HG03097 (cell line): Measurements from ENCODE around the gene PIAS4.
"Not testable (repeated sequence)": the region's sequence is repeated elsewhere in the genome, so short reads cannot be mapped to it uniquely, and the experiment has no call there.

Experiments
- ATAC-seq: cut with Tn5 transposase; IDR thresholded peaks from one replicate; pipeline ENCODE4 v1.9.1; 2021; ENCODE audit not compliant: unreplicated experiment, low FRiP score

PIAS4 gene

DNA sequence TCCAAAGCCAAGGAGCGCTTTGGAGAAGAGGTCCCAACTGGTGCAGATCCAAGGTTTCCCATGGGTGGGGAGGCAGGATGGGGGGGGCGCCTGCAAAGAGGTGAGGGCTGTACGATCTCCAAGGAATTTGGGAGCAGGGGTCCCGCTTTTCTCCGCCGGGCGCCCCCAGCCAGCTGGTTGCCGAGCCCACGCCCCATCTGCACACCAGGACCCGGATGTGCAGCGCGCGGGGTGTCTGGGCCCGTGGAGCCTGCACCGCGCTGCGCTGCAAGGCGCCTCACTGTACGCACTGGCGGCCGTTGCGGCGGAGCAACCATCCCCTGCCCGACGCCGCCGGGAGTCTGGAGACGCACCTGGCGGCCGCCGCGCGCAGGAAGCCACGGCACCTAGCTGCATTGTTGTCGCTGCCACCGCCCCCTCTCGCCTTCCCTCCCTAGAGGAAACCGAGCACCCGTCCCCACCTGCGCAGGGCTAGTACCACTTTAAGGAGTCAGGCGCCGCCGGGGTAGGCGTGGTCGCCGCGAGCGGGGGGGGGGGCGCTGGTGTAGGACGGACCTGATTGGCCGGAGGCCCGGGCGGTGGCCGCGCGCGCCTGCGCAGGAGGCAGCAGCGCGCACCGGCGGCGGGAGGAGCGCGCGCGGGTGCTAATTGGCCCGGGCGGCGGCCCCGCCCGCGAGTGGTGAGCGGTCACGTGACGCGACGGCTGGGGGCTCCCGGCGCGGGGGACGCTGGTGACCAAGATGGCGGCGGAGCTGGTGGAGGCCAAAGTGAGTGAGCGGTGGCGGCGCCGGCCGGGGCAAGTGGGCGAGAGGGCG, at the start of gene PIAS4:
PIAS4 (plus strand) TSS at position 716 of the 815 bp plus-strand sequence; CDS start at position 741, 25 bp downstream.
- peak; percentile 78 for ATAC-seq

GRCh38 chr19:3958836-3959765, 48.4 kb upstream of the PIAS4 start:
- no peak for ATAC-seq

DNA sequence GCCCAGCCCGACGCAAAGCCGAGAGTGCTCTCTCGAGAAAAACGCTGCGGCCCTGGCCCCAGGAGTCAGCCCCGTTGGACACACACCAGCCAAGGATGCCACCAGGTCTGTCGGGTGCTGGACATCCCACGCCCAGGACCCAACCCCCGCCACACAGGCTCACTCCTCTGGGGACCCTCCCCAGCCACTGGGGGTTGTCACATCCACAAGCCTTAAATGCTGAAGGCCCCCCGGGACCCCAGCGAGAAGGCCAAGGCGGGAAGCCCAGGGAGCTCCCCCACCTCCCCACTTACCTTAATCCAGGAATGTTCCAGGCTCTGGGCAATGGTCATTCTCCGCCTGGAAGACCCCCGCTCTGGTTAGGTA, 47.8 kb upstream of the PIAS4 start:
- ATAC-seq: no peak

GRCh38 chr19:3961007-3961406, 46.5 kb upstream of the PIAS4 start:
- no peak for ATAC-seq

GRCh38 chr19:3963458-3964255, 43.9 kb upstream of the PIAS4 start:
- no peak for ATAC-seq

GRCh38 chr19:3964256-3965194, 43.0 kb upstream of the PIAS4 start:
- no peak for ATAC-seq

DNA sequence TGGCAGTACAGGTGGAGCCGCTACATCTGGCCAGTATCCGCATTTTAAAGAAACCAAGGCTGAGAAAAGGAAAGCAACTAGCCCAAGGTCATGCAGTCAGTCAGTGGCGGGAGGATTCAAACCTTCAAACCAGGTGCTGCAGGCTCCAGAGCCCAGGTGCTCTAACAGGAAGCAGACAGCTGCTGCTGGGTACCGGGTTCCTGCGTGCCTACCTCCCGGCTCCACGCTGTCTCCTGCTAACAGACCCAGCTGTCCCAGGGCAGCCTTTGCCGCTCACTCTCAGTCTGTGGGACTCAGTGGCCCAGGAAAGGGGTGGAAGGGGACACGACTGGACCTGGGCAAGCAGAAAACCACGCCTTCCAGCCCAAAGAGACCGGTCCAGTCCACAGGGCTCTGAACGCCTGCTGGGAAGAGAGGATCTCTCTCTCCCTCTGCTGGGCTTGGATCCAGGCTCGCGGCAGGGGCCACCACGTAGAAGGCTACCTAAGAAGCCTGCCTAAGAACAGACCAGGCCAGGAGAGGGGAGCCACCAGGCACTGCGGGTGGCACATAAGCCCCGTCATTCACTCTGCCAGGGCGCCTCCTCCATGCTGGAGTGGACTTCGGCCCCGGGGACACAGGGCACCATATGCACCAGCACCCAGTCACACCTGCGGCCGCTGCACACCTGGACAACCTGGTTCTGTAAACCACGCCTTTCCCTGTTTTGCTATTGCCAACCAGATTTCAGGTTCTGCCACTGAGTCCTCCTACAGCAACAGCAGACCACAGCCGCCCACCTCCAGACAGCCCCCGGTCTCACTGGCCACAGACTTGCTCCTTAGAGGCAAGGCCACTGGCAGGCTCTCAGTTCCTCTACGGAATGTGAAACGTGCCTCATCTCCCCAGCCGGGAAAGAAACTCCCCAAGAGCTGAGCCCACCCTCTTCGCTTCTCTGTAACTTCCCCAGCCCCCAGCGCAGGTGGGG, 41.2 kb upstream of the PIAS4 start:
- ATAC-seq: no peak

DNA sequence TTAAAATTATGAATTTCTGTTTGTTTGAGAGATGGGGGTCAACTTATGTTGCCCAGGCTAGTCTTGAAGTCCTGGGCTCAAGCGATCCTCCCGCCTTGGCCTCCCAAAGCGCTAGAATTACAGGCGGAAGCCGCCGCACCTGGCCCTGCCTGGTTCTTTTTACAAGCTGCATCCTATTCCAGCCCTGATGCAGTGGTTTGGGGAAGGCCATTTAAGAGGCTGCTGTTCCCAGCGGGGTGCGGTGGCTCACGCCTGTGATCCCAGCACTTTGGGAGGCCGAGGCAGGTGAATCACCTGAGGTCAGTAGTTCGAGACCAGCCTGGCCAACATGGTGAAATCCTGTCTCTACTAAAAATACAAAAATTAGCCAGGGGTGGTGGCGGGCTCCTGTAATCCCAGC, 39.6 kb upstream of the PIAS4 start:
- not testable (repeated sequence) for ATAC-seq

DNA sequence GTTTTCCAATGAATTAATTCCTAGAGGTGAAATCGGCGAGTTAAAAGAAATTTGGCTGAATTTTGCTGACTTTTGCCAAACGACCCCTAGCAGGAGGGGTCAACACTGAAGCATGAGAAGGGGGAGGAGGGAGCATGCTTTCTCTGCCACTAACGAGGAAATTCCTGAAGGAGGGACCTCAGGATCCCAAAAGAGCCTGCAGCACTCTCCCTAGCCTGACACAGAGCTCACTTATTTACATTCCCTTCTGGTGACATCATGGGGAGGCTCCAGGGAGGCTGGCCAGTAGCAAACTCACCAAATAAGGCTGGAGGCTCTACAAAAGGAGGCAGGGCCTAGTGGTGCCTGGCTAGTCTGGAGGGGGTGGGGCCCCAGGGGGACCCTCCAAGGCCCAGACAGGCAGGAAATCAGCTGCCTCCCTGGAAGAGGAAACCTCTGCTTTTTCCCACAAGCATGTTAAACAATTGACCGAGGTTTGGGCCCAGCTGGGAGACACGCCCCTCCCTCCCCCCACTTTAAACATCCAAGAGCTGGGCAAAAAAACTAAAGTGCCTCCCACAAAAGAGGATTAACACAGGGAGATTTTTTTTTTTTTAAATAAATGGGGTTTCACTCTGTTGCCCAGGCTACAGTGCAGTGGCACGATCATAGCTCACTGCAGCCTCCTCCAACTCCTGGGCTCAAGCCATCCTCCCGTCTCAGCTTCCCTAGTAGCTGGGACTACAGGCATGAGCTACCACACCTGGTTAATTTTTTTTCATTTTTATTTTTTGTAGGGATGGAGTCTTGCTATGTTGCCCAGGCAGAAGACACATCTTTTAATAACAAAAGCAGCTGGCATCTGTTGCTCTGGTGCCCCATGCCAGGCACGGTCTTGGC, 38.7 kb upstream of the PIAS4 start:
- ATAC-seq: no peak

DNA sequence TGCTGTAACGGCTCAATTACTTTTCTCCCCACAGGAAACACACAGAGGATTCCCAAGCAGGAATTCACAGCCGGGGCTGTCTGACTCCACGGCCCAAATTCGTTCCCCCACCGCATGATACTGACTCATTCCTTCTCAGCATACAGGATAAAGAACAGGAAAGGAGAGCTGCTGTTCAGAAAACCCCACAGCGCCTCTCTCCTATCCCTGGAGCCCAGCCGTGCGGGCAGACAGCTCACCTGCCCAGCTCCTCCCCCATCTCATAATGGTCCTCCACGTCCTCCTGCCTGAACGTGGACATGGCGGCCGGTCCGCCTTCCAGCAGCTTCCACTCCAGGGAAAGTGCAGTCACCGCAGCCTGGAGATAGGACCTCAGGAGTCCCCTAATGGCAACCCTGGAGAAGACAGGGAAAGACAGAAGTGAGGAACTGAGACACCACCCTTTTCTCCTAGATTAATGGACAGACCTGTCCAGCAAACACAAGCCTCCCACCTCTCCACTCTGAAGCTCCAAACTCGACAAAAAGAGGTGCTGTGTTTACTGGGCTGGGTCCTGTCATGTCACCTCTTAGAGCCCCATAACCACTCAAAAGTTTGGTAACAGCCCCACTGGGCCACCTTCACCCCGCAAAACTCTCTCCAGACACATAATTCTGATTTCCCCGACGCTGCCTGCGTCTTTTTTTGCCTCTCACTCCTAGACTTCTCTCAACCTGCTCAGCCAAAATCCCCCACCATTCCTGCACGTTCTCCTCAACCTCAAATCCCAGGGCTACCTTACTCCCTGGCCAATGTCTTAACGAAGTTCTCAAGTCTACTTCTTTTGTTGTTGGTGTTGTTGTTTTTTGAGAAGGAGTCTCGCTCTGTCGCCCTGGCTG, 37.9 kb upstream of the PIAS4 start:
- no peak for ATAC-seq

GRCh38 chr19:3970313-3970807, 37.2 kb upstream of the PIAS4 start:
- ATAC-seq: no peak

- ATAC-seq: peak; percentile 91
These were observed 36.5 kb upstream of the PIAS4 start, which contains the start of gene DAPK3 for GRCh38 chr19:3970808-3971598. TSS of gene DAPK3 (minus strand) at chr19:3971099. CDS start at chr19:3969735, 1,364 bp downstream.

GRCh38 chr19:3975144-3975543, 32.4 kb upstream of the PIAS4 start:
- no peak for ATAC-seq

DNA sequence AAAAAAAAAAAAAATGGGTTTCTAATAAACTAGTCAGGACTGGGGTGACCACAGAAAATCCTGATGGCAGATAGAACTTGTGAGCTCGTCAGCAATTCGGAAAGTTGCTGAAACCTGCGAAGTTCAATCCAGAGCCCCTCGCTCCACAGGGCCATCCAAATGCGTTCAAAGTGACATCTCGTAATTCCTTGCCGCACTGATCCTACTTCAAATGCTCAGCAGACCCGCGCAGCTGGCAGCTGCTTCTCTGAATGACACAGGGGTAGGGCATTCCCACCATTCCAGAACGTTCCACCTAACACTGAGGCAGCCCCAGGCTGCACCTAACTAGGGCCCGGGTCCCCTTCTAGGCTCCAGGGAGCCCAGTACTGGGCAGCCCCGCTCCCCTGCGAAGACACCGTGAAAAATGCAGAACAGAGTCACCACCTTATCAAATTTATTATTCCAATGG, 31.9 kb upstream of the PIAS4 start:
- no peak for ATAC-seq

DNA sequence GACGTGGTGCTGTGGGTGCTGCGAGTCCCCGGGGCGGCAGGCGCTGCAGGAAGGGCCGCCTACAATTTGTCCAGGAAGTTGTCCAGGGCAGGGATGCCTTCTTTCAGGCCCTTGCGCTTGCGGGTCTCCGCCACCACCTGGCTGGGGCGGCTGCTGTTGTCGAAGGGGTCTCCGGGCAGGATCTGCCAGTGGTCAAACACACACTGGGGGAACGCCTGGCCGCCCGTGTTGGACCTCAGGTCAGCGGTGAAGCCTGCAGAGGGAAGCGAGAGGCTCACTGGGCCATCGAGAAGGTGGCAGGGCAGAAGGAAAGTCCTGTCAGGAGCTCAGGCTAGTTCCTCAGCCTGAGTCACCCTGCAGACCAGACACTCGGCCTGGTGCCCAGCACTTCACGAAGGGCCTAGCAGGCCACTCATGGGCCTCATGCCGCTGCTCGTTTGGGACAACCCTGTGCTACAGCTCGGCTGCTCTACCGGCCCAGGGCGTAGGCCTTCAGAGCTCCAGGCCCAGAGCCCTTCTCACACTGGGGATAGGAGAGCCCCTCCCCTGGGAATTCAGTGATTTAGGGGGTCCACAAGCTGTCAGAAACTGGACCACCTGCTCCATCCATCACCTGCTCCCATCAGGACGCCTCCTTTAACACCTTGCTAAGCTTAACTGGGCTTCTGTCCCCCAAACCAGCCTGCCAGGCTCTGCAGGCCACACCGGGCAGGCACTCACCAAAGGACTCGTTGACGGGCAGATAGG, 30.9 kb upstream of the PIAS4 start:
- ATAC-seq: no peak
